ENCODE data around the gene SLC26A4.
A peak's percentile ranks its signal among the peaks of the same experiment; 100 is the strongest.

SLC26A4 gene

DNA sequence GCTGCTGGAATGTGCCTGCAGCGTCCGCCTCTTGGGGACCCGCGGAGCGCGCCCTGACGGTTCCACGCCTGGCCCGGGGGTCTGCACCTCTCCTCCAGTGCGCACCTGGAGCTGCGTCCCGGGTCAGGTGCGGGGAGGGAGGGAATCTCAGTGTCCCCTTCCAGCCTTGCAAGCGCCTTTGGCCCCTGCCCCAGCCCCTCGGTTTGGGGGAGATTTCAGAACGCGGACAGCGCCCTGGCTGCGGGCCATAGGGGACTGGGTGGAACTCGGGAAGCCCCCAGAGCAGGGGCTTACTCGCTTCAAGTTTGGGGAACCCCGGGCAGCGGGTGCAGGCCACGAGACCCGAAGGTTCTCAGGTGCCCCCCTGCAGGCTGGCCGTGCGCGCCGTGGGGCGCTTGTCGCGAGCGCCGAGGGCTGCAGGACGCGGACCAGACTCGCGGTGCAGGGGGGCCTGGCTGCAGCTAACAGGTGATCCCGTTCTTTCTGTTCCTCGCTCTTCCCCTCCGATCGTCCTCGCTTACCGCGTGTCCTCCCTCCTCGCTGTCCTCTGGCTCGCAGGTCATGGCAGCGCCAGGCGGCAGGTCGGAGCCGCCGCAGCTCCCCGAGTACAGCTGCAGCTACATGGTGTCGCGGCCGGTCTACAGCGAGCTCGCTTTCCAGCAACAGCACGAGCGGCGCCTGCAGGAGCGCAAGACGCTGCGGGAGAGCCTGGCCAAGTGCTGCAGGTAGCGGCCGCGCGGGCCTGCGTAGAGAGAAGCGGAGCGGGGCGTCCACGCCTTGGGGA is 645 bp downstream of the SLC26A4 start:
- DNase-seq (ENCODE audit: low spot score) = peak; percentile 48

DNA sequence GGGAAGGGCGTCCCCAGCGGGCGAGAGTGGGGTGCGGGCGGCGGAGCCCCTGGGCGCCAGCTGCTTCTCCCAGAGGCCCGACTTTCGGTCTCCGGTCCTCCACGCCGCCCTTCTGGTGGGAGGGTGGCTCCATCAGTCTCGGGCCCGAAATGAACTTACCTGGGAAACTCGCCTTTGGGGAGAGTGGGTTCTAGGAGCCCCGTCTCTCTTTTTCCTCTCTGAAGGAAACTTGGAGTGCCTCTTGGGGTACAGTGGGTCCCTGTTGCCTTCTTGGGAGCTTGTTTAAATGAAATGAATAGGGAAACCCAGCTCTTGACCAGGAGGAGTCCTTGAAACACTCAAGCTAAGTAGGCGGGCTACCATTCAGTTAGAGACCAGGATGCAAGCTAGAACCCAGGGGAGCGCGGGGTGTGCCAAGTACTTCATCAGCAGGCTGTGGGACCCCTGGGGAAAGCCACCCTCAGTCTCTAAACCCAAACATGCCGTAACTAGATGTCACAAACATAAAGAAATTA is 1.3 kb downstream of the SLC26A4 start:
- no peak for DNase-seq (ENCODE audit: low spot score)

DNA sequence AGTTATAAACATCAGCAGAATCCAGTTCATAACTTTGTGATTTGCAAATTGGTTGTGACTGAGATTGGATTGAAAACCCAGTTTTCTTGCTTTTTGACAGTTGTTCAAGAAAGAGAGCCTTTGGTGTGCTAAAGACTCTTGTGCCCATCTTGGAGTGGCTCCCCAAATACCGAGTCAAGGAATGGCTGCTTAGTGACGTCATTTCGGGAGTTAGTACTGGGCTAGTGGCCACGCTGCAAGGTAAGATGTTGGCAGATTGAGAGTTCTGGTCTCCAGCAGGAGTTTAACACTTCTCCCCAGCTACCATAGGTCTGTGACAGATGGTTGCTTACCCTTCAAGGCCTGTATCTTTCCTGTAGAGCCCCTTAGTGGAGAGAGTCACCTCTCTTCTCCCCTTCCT is 2.6 kb downstream of the SLC26A4 start:
- DNase-seq (ENCODE audit: low spot score) = no peak

DNA sequence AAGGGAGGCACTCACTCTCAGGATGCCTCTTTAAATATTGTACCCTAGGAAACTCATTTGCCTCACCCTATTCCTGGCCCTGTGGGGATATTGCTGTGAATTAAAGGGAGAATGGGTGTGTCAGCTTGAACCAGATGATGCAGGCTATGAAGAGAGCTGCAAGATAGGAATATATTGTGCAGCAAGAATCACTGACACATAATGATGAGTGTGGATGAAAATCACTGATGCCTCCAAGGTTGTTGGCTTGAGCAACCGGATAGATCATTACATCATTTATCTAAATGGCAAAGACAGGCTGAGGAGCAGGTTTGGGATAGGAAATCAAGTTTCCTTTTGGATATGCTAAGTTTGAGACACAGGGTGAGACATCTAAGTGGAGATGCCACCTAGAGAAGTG is 6.2 kb downstream of the SLC26A4 start:
- no peak for DNase-seq (ENCODE audit: low spot score)

DNA sequence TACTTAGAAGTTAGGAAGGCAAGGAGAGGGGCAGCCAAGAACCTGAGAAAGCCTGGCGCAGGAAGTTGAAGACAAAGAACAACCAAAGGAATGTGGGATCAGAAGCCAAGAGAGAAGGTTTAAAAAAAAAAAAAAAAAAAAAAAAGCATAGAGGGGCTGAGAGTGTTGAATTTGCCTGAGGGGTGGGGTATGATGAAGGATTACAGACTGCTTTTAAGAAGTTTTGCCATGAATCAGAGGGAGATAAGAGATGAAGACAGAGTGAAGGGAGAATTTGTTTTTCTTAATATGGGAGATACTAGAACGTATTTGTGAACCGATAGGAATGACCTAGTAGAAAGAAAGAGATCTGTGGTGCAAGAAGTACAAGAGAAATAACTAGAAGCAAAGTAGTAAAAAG is 6.7 kb downstream of the SLC26A4 start:
- no peak for DNase-seq (ENCODE audit: low spot score)

DNA sequence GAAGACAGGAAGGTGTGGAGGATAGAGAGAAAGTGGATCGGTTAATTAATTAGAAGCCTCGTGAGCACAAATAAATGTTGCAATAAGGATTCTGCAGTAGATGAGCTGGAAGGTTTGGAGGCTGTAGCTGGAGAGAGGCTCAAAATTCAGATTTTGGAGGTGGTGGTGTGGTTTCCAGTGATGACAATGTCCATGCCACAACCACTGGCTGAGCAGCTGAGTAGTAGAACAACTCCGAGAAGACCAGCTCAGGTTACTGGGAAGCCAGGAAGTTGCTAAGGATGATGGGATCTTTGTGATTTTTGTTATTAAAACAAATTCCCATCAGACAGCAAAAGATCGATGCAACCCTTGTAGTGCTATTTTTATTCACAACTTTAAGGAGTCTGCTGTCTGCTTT is 7.7 kb downstream of the SLC26A4 start:
- DNase-seq (ENCODE audit: low spot score) = no peak

DNA sequence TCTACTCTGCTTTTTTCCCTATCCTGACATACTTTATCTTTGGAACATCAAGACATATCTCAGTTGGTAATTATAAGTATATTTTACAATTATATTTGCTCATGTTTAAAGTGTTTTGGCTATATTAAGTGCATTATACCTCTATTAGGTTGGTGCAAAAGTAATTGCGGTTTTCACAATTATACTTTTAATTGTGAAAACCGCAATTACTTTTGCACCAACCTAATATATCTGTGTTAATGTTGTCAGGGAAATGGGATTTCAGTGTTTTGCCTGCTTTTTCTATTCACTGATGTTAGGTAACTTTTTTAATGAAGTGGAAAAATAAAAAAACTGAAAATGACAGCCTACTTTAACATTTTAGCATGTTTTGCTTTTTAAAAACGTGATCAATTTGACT is 11.6 kb downstream of the SLC26A4 start:
- no peak for DNase-seq (ENCODE audit: low spot score)

DNA sequence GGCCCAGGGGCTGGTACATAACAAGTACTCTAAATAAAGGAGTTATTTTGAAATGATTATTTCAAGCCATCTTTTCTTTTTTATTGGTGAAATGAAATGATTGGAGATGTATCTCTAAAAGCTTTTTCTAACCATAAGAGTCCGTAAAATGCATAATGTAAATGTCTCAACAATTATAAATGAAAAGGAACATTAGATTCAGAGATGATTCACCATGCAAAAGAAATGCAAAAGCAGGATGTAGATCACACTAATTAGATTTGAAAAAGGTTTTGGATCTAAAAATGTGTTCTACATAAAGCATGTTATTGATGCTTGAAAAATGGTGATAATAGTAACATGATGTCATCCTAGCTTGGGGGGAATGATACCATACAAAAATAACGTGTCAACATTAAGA is 15.6 kb downstream of the SLC26A4 start:
- no peak for DNase-seq (ENCODE audit: low spot score)

DNA sequence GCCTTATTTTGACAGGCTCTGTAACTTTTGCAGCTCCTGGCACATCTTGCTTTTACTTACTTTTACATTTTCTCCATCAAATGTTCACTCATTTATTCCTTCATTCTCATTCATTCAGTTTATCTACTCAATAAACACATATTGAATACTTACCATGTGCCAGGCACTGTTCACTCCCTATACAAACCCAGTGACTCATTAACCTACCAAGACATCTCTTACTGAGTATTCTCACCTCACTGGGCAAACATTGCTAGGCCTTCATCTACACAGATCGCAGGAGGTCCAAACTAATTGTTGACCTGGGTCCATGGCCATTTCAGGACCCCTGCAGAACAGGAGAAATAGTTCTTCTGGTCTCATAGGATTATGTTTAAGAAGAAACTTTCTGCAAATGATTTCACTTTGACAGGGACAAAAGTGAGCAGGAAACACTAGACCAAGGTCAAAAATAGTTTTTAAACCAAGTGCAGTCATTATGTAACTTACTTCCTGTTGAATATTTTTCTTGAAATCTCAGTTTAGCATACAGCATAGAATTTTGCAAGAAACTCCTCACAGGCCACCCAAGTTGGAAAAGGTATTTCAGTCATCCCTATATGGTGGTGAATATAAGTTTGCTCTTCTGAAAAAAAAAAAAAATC is 17.6 kb downstream of the SLC26A4 start:
- no peak for DNase-seq (ENCODE audit: low spot score)

DNA sequence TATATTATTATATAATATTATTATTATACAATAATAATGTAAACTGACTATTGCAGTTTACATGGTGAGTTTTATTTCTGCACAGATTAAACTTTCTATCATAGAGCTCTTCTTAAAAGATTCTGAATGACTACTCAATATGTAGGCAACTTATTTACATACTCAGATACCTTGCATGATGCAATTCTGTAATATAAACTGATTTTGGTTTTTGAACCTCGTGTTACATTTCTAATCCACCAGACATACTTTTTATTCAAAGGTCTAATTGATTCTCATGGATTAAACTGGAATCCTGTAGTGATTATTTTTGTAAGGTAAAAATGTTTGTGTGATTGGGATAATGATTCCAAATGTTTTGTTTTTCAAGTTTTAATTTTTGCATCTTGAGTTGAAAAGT is 19.9 kb downstream of the SLC26A4 start:
- no peak for DNase-seq (ENCODE audit: low spot score)

DNA sequence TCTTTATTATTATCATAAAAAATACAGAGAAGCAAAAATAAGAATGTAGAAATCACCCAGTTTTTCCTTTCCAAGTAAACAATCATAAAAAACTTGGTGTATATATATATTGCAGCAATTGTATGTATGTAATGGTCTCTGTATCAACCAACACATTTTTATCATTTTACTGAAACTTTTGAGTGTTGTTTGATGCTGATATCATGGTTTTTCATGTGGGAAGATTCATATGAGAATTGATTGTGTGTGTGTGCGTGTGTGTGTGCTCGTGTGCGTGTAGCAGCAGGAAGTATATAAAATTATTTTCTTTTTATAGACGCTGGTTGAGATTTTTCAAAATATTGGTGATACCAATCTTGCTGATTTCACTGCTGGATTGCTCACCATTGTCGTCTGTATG is 22.3 kb downstream of the SLC26A4 start:
- DNase-seq (ENCODE audit: low spot score) = no peak

DNA sequence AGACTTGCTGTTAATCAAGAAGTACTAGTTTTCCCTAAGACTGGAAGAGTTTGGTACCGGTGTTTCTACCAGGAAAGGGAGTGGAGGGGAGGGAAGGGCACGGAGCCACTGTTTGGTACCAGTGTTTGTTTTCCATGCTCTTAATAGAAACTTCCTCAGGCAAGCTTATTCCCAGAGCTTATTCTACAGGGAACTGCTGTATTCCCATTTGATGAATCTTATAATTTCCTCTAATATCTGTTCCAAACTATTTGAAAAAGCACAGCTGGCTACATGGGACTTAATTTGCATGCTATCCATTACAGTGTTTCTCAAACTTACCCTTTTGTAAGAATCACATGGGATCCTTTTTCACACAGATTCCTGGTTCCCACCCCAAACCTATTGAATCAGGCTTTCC is 23.7 kb downstream of the SLC26A4 start:
- DNase-seq (ENCODE audit: low spot score) = no peak

DNA sequence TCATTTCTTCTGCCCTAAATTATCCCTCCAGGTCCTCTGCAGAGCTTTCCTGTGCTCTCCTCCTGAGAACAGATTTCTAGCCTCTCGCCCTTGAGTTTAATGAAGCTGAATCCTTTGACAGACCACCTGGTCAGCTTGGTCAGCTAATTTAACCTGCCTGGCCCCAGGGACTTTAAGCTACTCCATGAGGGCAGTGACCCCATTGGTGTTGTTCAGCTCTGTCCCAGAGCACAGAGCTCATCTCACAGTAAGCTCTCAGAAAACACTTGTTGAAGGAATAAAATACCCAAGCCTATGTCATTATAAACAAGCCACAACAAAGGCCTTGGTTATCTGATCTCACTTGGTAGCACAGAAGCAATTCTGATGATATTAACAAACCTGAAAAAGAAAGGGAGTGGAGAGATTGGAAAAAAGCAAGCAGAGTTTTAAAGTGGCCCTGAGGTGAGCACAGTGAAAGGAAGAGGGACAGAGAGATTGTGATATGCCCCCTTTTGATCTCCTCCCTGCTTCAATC is 24.4 kb downstream of the SLC26A4 start:
- DNase-seq (ENCODE audit: low spot score) = no peak

DNA sequence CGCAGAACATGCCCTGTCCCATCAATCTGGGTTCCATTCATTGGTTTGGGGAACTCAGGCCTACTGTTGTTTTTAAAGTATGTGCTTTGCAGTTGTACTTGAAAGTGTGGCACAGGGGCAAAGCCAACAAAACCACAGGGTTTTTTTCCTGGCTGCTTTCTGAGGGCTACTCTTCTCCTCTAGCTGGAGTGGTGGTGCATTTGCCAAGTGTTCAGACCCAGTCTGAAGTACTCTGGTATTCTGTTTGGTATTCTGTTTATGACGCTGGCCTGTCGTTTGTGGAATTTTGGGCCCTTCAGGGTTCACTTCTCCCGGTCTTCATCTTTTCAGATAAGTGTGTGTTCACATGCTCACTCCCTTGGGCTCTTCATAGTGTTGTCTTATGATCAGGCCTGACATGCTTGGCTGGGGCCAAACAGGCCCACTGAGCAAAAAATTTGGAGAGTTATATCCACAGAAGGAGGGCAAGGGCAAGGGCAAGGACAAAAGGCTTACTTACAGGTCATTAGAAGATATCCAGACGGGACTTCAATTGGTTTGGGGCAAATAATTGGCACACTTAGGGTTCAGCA is 26.3 kb downstream of the SLC26A4 start:
- DNase-seq (ENCODE audit: low spot score) = no peak

DNA sequence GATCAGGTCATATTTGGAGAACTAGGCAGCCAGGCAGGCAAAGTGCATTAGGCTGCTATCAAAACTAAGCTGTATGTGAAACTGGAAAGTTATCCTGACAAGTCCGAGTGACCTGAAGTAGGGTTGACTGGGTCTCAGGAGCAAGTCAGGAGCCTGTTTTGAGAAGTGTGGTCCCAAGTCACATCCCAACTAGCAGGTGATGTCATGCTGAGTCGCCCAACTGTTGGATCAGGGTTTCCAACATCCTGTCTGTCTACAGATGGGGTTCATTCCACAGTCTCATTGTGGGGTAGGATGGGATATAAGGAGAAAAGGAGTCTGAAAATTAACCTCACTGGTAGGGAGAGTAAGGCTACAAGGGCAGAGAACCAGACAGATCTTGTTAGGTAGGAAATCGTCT is 27.0 kb downstream of the SLC26A4 start:
- DNase-seq (ENCODE audit: low spot score) = no peak

DNA sequence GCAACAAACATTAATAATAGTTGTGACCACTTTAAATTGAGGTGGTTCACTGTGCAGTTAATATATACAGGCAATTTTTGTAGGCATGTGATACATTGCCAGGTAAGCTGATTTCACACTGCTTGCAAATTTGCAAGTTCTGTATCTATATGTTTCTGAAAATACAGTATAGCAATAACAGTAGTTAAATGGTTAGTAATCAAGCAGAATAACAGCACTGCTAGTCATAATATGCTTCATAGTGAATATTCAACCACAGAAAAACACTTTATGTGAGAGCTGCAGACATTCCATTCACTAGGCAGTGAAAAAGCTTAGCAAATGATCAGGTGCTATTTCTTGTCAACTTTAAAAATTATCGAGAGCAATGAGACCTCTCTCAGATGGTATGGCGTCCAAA is 28.9 kb downstream of the SLC26A4 start:
- no peak for DNase-seq (ENCODE audit: low spot score)

DNA sequence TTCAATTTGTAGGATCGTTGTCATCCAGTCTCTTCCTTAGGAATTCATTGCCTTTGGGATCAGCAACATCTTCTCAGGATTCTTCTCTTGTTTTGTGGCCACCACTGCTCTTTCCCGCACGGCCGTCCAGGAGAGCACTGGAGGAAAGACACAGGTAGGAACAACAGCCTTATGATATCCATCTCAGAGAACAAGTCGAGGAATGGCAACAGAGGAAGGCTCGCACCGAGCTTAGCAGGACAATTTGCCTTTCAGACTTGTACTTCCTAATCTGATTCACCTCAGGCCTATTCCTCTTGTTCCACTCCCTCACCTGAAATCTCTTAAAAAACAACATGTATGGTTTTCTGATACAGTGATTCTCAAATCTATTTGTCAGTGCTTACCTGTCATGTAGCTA is 29.5 kb downstream of the SLC26A4 start:
- DNase-seq (ENCODE audit: low spot score) = no peak

DNA sequence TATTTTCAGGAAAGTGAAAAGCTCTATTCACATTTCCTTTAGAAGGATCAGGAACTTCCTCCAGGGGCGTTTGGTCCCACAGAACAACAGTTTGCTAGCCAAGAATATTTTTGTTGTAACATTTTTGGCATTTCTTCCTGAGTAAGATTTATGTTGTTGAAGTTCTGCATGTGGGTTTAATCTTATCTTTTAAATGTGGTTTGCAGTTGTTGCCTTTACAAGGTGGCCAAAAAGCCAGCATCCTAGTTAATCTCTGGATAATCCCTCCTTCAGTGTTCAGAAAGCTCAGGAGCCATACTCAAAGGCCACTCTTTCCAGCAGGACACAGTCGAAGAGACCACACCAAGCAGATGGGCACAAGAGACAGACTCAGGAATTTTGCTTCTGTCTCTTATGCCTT is 30.0 kb downstream of the SLC26A4 start:
- no peak for DNase-seq (ENCODE audit: low spot score)

DNA sequence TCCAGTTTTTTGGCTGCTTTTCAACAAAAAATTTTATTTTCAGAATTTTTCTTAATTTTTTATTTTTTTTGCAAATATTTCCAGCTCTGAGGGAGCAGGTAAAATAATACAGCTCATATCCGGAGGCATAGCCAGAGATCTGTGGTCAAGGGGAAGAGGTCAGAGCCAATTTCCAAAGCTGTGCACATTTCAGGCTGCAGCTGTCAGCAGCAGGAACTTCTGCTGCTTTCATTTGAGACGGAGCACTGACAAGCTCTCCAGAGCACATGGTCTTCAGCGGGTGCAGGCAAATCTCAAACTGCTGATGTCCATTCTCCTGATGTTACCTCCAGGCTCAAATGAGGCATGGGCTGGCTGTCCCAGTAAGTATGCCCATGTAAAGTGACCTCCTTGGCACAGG is 31.1 kb downstream of the SLC26A4 start:
- no peak for DNase-seq (ENCODE audit: low spot score)

DNA sequence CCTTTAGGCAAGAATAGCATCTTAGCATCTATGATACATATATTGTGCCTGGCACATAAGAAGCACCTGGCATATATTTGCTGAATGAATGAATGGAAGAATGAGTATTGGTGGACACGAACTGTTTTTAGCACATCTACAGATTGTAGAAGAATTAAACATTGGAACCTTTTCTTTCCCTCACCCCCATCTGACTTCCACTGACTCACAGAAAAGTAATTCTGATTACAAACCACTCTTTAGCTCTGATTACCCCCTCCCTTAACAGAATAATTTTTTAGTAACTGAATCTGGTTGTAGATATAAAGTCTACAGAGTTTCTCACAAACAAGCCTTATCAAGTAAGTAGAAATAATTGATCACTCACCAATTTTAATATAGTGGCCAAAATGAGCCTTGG is 31.9 kb downstream of the SLC26A4 start:
- no peak for DNase-seq (ENCODE audit: low spot score)

DNA sequence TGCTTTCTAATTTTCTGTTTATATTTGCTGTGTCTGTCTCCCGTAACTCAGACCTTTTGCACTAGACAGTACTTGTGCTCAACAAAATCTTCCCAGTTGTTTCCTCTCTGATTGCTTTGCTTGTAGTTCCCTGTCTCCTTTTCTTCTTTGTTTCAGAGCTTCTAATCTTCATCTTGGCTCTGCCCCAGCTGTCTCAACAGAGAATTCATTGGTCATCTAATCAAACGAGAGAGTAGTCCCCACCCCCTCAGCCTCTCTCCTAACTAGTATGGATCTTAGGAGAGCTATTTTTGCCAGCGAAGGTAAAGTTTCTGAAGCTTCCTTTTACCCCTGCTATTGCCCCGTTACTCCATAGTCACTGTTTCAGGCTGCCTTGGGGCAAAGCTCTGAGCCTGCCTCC is 32.8 kb downstream of the SLC26A4 start:
- DNase-seq (ENCODE audit: low spot score) = no peak

DNA sequence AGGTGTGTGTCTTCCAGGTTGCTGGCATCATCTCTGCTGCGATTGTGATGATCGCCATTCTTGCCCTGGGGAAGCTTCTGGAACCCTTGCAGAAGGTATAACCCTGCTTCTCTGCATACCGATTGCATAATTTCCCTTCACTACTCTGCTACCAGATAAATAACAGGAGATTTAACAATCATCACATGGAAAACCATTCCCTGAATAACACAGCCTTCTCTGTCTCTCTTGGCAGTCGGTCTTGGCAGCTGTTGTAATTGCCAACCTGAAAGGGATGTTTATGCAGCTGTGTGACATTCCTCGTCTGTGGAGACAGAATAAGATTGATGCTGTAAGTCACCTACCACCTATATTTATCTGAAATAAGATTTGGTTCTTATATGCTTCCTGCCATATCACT is 33.8 kb downstream of the SLC26A4 start:
- DNase-seq (ENCODE audit: low spot score) = no peak

DNA sequence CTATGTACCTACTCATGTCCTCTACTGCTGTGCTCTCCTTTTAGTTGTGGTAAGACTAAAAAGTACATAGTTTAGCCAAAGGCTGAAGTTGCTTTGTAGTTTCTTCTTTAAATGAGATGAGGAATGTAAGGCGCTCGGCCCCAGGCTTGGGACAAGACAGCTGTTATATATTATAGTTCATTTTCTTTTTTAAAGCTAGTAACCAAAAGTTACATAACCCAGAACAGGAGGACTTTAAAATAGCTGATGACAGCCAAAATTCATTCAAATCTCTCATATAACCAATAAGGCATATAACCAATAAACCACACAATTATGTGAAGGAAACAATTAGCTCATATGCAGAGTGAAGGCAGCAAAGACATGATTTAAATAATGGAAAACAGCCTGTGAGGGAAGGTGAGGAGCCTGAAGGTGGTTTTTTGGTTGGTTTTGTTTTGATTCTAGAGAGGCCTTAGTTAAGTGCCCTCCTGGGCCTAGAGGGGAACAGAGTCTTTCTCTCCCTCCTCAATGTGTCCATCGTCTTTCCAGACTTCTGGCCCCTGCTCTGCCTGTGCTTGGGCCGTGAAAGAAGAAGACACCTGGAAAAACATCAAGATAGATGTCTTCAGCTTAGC is 35.8 kb downstream of the SLC26A4 start:
- DNase-seq (ENCODE audit: low spot score) = no peak

Data from activated CD4-positive, alpha-beta T cell treated with anti-CD3 and anti-CD28 coated beads, Interleukin-2, Interleukin-4, amounts not matched to agents 100 ng/mL and 50 ng/mL, durations not matched to agents 16 hours and 8 hours (primary cell).